Skeletal muscle cell (primary cell): ENCODE measurements around the gene MROH2B.
A peak's percentile ranks its signal among the peaks of the same experiment; 100 is the strongest.
"Not testable (repeated sequence)": the region's sequence is repeated elsewhere in the genome, so short reads cannot be mapped to it uniquely, and the experiment has no call there.

ENCODE experiments used
- DNase-seq: peaks from one replicate; pipeline ENCODE4 v3.0.0-alpha.2; 2010; ENCODE audit warnings: low read depth
- H3K4me3 ChIP-seq: 2 replicates; pipeline ENCODE4 v1.5.1; 2011; ENCODE audit warnings: low read depth, mild to moderate bottlenecking, control low read depth, low read length, moderate library complexity

The MROH2B gene

DNA sequence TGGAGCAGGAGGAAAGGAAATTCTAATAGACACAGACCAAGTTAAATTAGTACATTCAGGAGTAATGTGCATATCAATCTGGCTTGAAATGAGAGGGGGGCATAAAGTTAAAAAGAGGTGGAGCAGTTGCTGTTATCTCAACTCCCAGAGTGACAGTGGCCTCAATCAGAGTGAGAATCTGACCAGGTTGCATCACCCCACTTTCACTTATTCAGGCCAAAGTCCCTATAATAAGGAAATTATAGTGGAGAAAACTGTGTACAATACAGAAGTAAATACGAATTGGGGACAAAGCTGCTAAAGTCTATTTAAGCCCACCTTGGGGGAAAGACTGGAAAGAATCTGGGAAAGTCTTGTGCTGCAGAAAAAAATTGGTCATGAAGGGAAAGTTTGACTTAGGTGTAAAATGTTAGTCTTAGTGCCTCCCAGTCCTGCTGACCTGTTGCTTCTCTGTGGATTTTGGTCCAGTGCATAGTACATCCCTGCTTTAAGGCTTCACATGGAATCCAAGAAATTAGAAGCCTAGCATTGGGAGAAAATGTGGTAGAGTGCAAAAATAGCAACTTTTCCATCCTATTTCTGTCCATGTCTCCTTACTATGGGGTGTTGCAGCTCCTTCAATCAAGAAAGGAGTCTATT is 27.9 kb downstream of the MROH2B start:
- H3K4me3 ChIP-seq: no peak overlapping the region
- DNase-seq: no peak

DNA sequence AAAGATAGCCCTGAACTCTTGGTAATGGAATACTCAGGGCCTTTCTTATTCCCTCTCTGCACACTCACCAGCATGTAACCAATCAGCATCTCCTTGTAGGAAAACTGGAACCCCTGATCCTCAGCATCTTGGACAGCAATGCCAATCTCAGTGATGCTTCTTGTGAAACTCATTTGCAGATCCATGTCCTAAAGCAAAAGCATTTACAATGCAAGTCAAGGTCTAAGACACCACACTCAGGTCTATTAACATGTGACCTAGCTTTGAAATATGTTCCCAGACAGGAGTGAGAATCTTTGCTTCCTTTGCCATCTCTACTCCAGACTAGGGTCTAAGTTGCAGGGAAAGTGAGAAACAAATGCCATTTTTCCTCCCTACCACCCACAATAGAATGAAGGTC is 38.2 kb downstream of the MROH2B start:
- DNase-seq: no peak

DNA sequence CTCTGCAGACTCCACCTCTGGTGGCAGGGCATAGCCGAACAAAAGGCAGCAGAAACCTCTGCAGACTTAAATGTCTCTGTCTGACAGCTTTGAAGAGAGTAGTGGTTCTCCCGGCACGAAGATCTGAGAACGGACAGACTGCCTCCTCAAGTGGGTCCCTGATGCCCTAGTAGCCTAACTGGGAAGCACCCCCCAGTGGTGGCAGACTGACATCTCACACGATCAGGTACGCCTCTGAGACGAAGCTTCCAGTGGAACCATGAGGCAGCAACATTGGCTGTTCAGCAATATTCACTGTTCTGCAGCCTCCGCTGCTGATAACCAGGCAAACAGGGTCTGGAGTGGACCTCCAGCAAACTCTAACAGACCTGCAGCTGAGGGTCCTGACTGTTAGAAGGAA is 48.5 kb downstream of the MROH2B start:
- H3K4me3 ChIP-seq, DNase-seq: not testable (repeated sequence)

More for the DNA sequence above, 38.2 kb downstream of the MROH2B start:
- H3K4me3 ChIP-seq: no peak overlapping the region

DNA sequence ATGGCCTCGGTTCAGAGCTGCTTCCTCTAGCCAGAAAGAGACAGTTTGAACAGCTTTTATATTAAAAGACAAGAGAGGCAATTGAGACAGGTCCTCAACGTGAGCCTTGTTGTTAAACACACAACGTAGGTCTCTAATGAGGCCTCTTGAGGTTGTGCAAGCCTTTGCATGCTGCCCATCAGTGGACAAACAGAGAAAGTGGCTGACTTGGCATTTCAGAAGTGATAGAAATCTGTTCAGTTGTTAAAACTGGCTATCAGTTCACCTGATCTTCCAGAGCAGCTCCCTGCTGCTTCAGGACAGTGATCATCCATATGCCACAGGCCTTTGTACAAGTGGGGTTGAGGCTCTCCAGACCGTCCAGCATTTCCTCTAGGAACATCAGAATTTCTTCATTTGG is 58.8 kb downstream of the MROH2B start:
- H3K4me3 ChIP-seq: no peak overlapping the region
- no peak for DNase-seq

DNA sequence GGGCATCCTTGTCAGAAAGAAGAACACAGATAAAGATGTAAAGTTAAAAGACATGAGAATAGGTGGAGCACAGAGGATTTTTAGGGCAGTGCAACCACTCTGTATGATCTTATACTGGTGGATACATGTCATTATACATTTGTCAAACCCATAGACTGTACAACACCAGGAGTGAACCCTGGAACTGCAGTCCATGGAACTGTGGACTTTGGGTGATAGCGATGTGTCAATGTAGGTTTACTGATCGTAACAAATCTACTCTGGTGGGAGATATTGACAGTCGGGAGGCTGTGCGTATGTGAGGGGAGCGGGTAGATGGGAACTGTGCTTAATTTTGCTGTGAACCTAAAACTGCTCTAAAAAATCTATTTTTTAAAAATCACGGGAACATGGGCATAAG is 60.6 kb downstream of the MROH2B start:
- DNase-seq: no peak
- H3K4me3 ChIP-seq: no peak overlapping the region

DNA sequence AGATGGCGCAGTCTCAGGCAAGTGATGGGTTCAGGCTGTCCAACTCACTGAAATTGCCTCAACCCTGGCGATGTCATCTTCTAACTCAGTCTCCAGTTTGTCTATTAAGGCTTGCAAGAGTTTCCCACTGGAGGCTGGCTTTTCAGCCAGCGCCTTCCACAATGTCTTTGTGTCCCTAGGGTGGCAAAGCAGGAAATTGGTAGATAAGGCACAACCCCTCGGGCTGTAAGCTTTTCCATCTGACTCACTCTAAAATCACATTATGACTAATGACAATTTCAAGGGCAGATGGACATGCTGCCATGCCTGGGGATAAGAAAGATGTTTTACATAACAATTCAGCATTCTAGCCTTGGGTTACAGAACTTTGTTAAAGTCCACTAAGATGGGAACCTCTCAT is 61.9 kb downstream of the MROH2B start:
- H3K4me3 ChIP-seq: no peak overlapping the region
- no peak for DNase-seq

DNA sequence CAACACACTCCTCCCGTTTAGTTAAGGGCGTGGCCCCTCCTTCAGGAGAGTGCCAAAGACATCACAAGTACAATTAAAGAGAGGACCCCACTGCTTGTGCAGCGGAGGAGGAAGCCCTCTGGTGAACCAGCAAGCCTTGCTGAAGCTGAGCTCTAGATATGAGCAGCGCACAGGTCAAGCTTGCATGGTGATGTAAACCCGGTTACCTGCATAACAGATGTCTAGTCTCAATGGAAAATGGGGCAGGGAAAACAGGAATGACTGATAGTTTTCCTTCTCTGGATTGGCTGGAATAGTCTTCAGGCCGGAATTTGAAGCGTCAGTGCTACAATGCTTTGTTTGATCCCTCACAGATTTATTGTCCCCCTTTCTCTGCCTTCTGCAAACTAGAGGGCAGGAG is 66.2 kb downstream of the MROH2B start:
- DNase-seq: no peak
- H3K4me3 ChIP-seq: no peak overlapping the region

DNA sequence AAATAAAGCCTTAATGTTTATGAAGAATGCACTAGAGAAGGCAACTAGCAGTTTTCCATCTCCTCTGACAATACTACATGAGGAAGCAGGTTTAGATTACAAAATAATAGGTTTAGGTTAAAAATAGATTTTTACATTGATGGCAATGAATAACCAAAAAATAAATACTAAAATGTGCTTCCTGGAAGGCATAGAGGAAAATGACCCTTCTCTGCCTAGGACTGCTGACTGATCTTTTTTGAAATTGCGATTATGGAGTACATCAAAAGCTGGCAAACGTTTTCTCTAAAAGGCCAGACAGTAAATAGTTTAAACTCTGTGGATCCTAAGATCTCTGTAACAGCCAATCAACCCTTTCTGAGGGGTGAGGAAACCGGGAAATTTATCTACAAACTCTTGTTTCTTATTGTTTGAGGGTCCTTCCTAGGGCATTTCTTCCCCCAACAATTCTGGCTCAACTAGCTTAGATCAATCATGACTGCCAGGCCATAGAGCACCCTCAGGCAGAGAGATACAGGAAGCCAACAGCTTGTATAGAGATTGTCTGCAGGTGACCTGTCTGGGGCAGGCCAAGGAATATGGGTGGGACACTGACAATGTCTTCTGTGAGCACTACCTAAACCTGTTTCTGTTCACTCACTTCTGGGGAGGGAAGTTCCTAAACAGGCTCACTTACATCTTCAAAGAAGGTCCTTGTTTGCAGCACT is 67.3 kb downstream of the MROH2B start:
- no peak for DNase-seq
- no peak overlapping the region for H3K4me3 ChIP-seq

DNA sequence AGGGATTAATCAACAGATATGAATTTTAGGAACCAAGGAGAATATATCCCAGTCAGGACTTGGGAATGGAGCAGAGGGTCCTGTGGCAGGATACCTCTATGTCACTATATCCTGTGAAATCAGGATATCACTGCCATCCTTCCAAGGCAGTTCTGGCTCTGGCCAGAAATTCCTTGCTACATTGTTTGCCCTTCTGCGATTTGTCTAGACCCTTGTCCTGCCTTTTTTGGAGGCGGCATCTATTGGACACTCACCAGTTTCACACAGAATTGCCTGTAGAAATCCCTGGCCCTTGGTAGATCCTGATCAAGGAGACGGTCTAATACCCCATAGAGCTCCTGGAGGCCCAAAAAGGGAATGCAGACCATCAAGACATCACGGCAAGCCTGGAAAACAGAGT is 71.2 kb downstream of the MROH2B start:
- no peak for DNase-seq
- H3K4me3 ChIP-seq: no peak overlapping the region

DNA sequence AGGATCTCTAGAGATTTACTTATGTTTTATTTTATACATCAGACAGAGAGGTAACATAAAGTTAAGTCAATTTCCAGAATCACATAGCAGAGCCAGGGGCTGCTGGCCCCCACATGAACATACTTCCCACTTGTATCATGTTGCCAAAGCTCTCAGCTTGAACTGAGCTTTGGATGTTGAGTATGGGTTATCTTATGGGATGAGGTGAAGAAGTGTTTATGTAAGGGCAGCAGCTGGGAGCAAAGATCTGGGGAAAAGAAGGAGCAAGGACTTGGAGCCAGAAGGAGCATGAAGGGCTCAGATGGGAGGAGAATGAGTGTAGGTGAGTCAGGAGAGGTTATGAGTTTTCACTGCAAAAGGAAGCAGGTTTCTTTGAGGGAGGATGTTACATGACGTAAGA is 72.0 kb downstream of the MROH2B start:
- DNase-seq: no peak
- no peak overlapping the region for H3K4me3 ChIP-seq

DNA sequence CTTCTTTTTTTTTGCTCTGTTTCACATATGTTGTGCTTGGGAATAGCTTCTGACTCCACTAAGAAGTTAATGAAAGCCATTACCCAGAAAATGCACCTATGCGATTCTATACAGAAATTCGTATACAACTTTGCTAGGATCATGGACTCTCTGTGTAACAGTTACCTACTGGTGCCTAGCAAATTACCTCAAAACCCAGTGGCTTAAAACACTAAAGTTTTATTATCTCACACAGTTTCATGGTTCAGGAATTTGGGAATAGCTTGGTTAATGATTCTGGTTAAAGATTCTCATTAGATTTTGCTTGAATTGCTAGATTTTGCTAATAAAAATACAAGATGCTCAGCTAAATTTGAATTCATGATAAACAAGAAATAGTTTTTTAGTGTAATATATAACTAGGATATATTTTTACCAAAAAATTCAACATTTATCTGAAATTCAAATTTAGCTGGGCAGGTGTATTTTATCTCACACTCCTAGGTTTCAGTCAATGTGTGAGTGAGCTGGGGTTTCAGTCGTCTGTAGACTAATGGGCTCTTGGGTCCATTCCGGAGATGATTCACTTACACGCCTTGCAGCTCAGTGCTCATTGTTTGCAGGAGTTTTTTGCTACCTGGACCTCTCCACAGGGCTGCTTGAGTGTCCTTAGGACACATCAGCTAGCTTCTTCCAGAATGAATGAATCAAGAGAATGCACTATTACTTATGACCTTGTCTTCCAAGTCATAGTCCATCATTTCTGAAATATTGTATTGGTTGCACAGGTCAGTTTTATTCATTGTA is 75.1 kb downstream of the MROH2B start:
- no peak overlapping the region for H3K4me3 ChIP-seq
- no peak for DNase-seq

DNA sequence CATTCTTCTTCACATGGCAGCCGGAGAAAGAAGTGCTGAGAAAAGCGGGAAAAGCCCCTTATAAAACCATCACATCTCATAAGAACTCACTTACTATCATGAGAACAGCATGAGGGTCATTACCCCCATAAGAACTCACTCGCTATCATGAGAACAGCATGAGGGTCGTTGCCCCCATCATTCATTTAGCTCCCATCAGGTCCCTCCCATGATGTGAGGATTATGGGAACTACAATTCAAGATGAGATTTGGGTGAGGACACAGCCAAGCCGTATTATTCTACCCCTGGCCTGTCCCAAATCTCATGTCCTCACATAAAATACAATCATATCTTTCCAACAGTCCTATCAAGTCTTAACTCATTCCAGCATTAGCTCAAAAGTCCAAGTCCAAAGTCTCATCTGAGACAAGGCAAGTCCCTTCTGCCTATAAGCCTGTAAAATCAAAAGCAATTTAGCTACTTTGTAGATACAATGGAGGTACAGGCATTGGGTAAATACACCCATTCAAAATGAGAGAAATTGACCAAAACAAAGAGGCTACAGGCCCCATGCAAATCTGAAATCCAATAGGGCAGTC is 79.1 kb downstream of the MROH2B start:
- no peak overlapping the region for H3K4me3 ChIP-seq
- DNase-seq: no peak

DNA sequence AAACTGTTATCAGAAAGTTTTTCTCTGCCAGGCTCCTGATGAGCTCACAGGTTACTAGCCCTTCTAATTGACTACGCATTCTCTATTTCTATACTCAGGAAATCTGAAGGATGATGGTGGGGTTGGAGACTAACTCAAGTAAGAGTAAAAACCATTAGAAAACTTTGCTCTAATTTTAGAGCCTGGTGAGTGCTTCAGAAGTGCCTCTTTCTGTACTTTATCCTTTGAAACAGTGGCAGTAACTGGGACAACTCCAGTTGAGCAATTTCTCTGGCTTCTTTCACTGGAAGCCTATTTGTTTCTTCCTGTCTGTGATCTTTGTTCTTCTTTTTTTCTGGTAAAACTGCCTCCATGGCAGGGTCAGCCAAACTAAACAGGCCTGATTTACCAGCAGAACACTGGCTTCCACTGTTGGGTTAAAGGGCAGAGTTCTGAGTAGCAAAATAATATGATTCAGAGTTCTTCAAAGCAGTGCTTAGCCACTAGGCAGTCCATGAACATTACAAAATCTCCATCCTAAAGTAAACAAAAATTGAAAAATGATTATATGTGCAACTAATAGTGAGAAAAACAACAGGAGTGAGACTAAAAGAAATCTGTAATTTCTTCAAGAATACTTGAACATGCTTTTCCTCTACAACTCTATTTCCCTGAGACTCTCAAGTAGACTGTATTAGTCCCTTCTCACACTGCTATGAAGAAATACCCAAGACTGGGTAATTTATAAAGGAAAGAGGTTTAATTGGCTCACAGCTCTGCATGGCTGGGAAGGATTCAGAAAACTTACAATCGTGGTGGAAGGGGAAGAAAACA is 79.8 kb downstream of the MROH2B start:
- peak; percentile 60 for DNase-seq

DNA sequence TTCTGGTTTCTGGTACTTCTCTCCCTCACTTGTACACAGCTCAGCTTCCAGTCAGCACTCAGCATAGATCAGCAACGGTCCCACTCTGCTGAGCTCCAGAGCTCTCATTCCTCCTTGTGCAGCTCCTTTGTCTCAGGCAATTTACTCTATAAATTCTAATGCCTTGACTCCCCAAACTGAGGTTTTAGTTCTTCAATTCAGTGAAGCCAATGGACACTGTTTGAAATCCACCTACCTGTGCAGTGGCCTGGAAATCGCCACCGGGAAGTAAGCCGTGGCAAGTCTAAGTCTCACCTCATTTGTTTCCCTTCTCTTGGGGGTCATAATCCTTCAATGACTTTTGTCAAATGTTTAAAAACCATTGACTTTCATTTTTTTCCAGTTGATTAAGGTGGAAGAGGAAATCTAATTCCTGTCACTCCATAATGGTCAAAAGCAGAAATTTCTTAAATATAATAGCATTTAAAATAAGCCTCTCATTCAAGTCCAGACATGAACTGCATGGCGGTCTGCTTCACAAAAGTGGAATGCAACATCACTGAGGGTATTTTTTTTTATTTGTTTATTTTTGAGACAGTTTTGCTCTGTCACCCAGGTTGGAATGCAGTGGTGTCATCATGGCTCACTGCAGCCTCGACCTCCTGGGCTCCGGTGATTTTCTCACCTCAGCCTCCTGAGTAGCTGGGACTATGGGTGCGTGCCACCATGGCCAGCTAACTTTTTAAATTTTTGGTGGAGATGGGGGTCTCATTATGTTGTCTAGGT is 82.2 kb downstream of the MROH2B start:
- no peak overlapping the region for H3K4me3 ChIP-seq
- no peak for DNase-seq

More for the DNA sequence above, 79.8 kb downstream of the MROH2B start:
- H3K4me3 ChIP-seq: no peak overlapping the region

DNA sequence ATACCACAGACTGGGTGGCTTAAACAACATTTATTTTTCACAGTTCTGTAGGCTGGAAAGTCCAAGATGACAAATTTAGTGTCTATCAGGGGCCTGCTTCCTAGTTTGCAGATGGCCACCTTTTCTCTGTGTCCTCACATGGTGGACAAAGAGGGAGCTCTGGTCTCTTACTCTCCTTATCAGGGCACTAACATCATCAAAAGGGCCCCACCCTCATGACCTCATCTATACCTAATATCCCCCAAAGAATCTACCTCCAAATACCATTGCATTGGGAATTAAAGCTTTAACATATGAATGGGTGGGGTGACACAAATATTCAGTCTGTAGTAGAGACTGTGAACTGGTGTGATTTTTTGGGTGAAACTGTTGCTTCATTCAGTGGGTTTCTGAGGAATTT is 83.8 kb downstream of the MROH2B start:
- H3K4me3 ChIP-seq: no peak overlapping the region
- DNase-seq: no peak

DNA sequence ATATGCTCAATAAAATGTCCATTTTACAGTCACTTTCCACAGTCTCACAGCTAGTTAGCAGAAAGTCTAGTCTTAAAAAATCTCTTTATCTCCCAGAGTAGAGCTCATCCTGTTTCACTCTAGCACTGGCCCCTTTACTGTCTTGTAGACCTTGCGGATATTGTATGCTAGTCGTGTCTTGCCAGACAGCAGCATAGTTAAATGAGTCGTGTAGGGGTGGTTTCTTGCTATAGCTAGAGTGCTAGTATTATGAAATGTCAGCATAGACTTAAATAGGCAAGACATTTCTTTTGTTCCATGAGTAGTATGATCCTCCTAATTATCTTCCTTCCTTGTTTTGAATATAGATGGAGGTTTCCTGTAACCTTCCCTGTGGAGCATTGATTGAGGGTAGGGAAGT is 84.5 kb downstream of the MROH2B start:
- no peak for DNase-seq
- no peak overlapping the region for H3K4me3 ChIP-seq

DNA sequence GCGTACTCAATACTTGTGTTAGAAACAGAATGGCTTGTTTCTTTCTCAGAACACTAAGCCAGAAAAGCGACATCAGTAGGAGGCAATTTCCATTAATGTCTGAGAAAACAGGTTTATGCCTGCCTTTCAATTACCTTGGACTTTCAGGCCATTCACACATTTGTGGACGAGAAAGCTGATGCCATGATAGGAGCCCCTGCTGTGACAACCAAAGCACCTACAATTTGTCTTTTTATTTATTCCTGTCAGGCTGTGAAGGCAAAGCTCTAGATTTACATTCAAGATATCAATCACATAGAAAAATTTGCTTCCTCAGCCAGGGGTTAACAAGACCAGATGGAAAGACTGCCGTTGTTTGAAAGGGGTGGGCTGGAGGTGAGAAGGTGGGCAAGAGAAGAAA is 85.6 kb downstream of the MROH2B start:
- no peak overlapping the region for H3K4me3 ChIP-seq
- no peak for DNase-seq

DNA sequence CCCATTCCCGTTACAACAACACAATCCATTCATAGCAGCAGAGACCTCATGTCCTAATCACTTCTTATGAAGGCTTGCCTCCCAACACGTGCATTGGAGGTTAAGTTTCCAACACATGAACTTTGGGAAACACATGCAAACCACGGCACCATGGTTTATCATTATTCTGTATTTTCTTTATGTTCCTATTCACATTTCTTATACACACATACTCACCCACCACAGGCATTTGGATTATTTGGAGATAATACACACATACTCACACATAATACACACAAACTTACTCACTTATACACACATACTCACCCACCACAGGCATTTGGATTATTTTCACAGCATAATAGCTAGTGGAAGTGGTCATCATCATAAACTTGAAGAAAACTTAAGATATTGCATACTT is 86.3 kb downstream of the MROH2B start:
- DNase-seq: no peak
- H3K4me3 ChIP-seq: no peak overlapping the region

DNA sequence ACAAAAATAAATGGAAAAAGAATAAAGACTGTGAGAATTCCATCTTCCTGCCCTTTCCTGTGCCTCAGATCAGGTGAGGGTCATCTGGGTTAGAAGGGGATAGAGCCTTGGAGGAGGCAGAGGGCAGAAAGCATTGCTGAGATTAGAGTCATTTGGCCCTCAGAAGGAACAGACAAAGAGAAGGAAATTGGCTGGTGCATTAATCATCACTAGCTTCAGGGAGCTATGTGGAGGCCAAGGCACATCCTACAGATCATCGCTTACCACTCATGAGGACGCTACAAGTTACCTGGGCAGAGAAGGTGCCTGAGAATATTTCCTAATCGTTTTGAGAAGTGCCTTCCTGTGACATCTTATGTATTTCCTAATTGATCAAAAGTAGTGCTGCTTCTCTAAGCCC is 87.4 kb downstream of the MROH2B start:
- H3K4me3 ChIP-seq: no peak overlapping the region
- DNase-seq: no peak
